ENCODE results near the gene FAT3. TPM values are rescaled to one million over a fixed set of nuclear protein-coding genes. Genes with fewer than 3 reads are reported as not detected.

Gene FAT3
- total and polyA plus RNA-seq, 5 experiments from 2014 or later, result not detected

- no peak for DNase-seq
- Mint-ChIP-seq H3K4me3 (no peak overlapping the region), H3K27ac (no peak overlapping the region), H3K4me1 (peaks cover 0 to 2% (median 0%) of the 10 kb centered on the region in 4 donors), H3K9me3 (peaks cover 0 to 8% (median 2%) of the 10 kb centered on the region in 9 donors), H3K36me3 (peaks cover 0 to 6% (median 0%) of the 10 kb centered on the region in 3 donors), H3K27me3 (peaks cover 2 to 37% (median 7%) of the 10 kb centered on the region in 5 donors)
- POLR2A ChIA-PET, result no interaction called here
- no peak for ATAC-seq
Observed at GRCh38 chr11:92216789-92217188, 7.8 kb upstream of the FAT3 start.

- no peak overlapping the region for H3K27ac Mint-ChIP-seq
- H3K4me1 Mint-ChIP-seq, result peaks cover 0 to 5% (median 1%) of the 10 kb centered on the region in 4 donors
- POLR2A ChIA-PET, result no interaction called here
- no peak for ATAC-seq
- H3K27me3 Mint-ChIP-seq, result peaks cover 14 to 61% (median 24%) of the 10 kb centered on the region in 5 donors
- peaks cover 0 to 13% (median 2%) of the 10 kb centered on the region in 9 donors for H3K9me3 Mint-ChIP-seq
- DNase-seq, result no peak
- H3K4me3 Mint-ChIP-seq, result no peak overlapping the region
- peaks cover 0 to 6% (median 4%) of the 10 kb centered on the region in 3 donors for H3K36me3 Mint-ChIP-seq
Observed at GRCh38 chr11:92219476-92219875, 5.1 kb upstream of the FAT3 start.

- H3K9me3 Mint-ChIP-seq, result peaks cover 0 to 13% (median 2%) of the 10 kb centered on the region in 9 donors
- H3K27me3 Mint-ChIP-seq, result peaks cover 16 to 77% (median 34%) of the 10 kb centered on the region in 5 donors
- no peak for ATAC-seq
- no peak for DNase-seq
- POLR2A ChIA-PET, result no interaction called here
- H3K4me1 Mint-ChIP-seq, result peaks cover 0 to 2% (median 1%) of the 10 kb centered on the region in 4 donors
- no peak overlapping the region for H3K4me3 Mint-ChIP-seq
- H3K27ac Mint-ChIP-seq, result no peak overlapping the region
- H3K36me3 Mint-ChIP-seq, result peaks cover 0 to 5% (median 4%) of the 10 kb centered on the region in 3 donors
Observed at GRCh38 chr11:92222701-92223100, 1.9 kb upstream of the FAT3 start.

GRCh38 chr11:92224054-92224406 is 588 bp upstream of the FAT3 start:
- H3K36me3 Mint-ChIP-seq, result peaks cover 0 to 4% (median 0%) of the 10 kb centered on the region in 3 donors
- peaks cover 0 to 13% (median 2%) of the 10 kb centered on the region in 9 donors for H3K9me3 Mint-ChIP-seq
- no peak overlapping the region for H3K4me3 Mint-ChIP-seq
- H3K27me3 Mint-ChIP-seq, result peaks cover 18 to 82% (median 42%) of the 10 kb centered on the region in 5 donors
- peaks cover 0 to 2% (median 1%) of the 10 kb centered on the region in 4 donors for H3K4me1 Mint-ChIP-seq
- POLR2A ChIA-PET, result no interaction called here
- DNase-seq (no peak), ATAC-seq (no peak)
- H3K27ac Mint-ChIP-seq, result no peak overlapping the region

GRCh38 chr11:92225125-92225567 is 528 bp downstream of the FAT3 start:
- Mint-ChIP-seq H3K36me3 (peaks cover 0 to 4% (median 0%) of the 10 kb centered on the region in 3 donors), H3K9me3 (peaks cover 0 to 13% (median 4%) of the 10 kb centered on the region in 9 donors), H3K27ac (no peak overlapping the region), H3K27me3 (peaks cover 20 to 76% (median 46%) of the 10 kb centered on the region in 5 donors), H3K4me1 (peaks cover 0 to 2% (median 1%) of the 10 kb centered on the region in 4 donors), H3K4me3 (no peak overlapping the region)
- ATAC-seq, result no peak
- POLR2A ChIA-PET, result no interaction called here
- no peak for DNase-seq

GRCh38 chr11:92225568-92226330 is 1.1 kb downstream of the FAT3 start:
- DNase-seq (no peak), ATAC-seq (no peak)
- no peak overlapping the region for H3K27ac Mint-ChIP-seq
- peaks cover 0 to 2% (median 1%) of the 10 kb centered on the region in 4 donors for H3K4me1 Mint-ChIP-seq
- H3K9me3 Mint-ChIP-seq, result peaks cover 0 to 9% (median 4%) of the 10 kb centered on the region in 9 donors
- no peak overlapping the region for H3K4me3 Mint-ChIP-seq
- POLR2A ChIA-PET, result no interaction called here
- H3K36me3 Mint-ChIP-seq, result peaks cover 0 to 4% (median 0%) of the 10 kb centered on the region in 3 donors
- peaks cover 18 to 70% (median 45%) of the 10 kb centered on the region in 5 donors for H3K27me3 Mint-ChIP-seq

- H3K4me3 Mint-ChIP-seq, result no peak overlapping the region
- H3K27me3 Mint-ChIP-seq, result peaks cover 16 to 62% (median 41%) of the 10 kb centered on the region in 5 donors
- peaks cover 0 to 4% (median 0%) of the 10 kb centered on the region in 3 donors for H3K36me3 Mint-ChIP-seq
- POLR2A ChIA-PET, result no interaction called here
- H3K9me3 Mint-ChIP-seq, result peaks cover 0 to 8% (median 4%) of the 10 kb centered on the region in 9 donors
- ATAC-seq (no peak), DNase-seq (no peak)
- no peak overlapping the region for H3K27ac Mint-ChIP-seq
- peaks cover 0 to 2% (median 1%) of the 10 kb centered on the region in 4 donors for H3K4me1 Mint-ChIP-seq
Observed at GRCh38 chr11:92226331-92227229, 2.0 kb downstream of the FAT3 start.

- no peak for ATAC-seq
- no peak for DNase-seq
- peaks cover 0 to 4% (median 0%) of the 10 kb centered on the region in 3 donors for H3K36me3 Mint-ChIP-seq
- H3K27ac Mint-ChIP-seq, result no peak overlapping the region
- H3K9me3 Mint-ChIP-seq, result peaks cover 0 to 8% (median 1%) of the 10 kb centered on the region in 9 donors
- H3K27me3 Mint-ChIP-seq, result peaks cover 13 to 57% (median 40%) of the 10 kb centered on the region in 5 donors
- no peak overlapping the region for H3K4me3 Mint-ChIP-seq
- POLR2A ChIA-PET, result no interaction called here
- H3K4me1 Mint-ChIP-seq, result peaks cover 0 to 2% (median 1%) of the 10 kb centered on the region in 4 donors
Observed at GRCh38 chr11:92227230-92227814, 2.7 kb downstream of the FAT3 start.

- H3K27me3 Mint-ChIP-seq, result peaks cover 13 to 47% (median 35%) of the 10 kb centered on the region in 5 donors
- ATAC-seq, result no peak
Observed at GRCh38 chr11:92227959-92228935, 3.6 kb downstream of the FAT3 start.

GRCh38 chr11:92236856-92237255 is 12.2 kb downstream of the FAT3 start:
- H3K4me3 Mint-ChIP-seq, result no peak overlapping the region
- no peaks in the 10 kb centered on the region for H3K36me3 Mint-ChIP-seq
- ATAC-seq (no peak), DNase-seq (no peak)
- peaks cover 0 to 7% (median 2%) of the 10 kb centered on the region in 5 donors for H3K27me3 Mint-ChIP-seq
- POLR2A ChIA-PET, result no interaction called here
- peaks cover 0 to 4% (median 0%) of the 10 kb centered on the region in 9 donors for H3K9me3 Mint-ChIP-seq
- no peak overlapping the region for H3K27ac Mint-ChIP-seq
- H3K4me1 Mint-ChIP-seq, result no peaks in the 10 kb centered on the region

More at GRCh38 chr11:92227959-92228935, 3.6 kb downstream of the FAT3 start:
- Mint-ChIP-seq H3K36me3 (peaks cover 0 to 4% (median 0%) of the 10 kb centered on the region in 3 donors), H3K4me1 (peaks cover 0 to 2% (median 1%) of the 10 kb centered on the region in 4 donors), H3K27ac (no peak overlapping the region), H3K9me3 (peaks cover 0 to 8% (median 0%) of the 10 kb centered on the region in 9 donors), H3K4me3 (no peak overlapping the region)
- POLR2A ChIA-PET, result no interaction called here
- no peak for DNase-seq

- Mint-ChIP-seq H3K27ac (no peak overlapping the region), H3K4me1 (no peaks in the 10 kb centered on the region), H3K4me3 (no peak overlapping the region), H3K27me3 (peaks cover 0 to 4% (median 0%) of the 10 kb centered on the region in 5 donors), H3K36me3 (no peaks in the 10 kb centered on the region), H3K9me3 (peaks cover 0 to 6% (median 0%) of the 10 kb centered on the region in 9 donors)
- no peak for ATAC-seq
- DNase-seq, result no peak
- POLR2A ChIA-PET, result no interaction called here
Observed at GRCh38 chr11:92240916-92241315, 16.3 kb downstream of the FAT3 start.
